Esophagus muscularis mucosa (tissue), 4 donors: Measurements from ENCODE around the gene NNAT.
"Not testable (repeated sequence)": the region's sequence is repeated elsewhere in the genome, so short reads cannot be mapped to it uniquely, and the experiment has no call there.

Experiments used
- CTCF ChIP-seq, 3 experiments: fragments of 200-600 bp in 2 of 3; fragments of 450-650 bp in 1 of 3; sonication (generic) in 2 of 3; IDR thresholded peaks; one replicate each; pipeline ENCODE4 v1.5.1; 2017 to 2019; ENCODE audit warnings: antibody characterized with exemption in 3 of 3, mild to moderate bottlenecking in 2 of 3, moderate library complexity in 1 of 3
- EP300 ChIP-seq: sonication (generic); formaldehyde crosslinking; IDR thresholded peaks from one replicate; pipeline ENCODE4 v1.6.1; 2017; ENCODE audit warnings: antibody characterized with exemption
- POLR2A ChIP-seq: fragments of 450-650 bp; IDR thresholded peaks from one replicate; pipeline ENCODE4 v1.6.1; 2017; ENCODE audit warnings: antibody characterized with exemption, moderate library complexity, mild to moderate bottlenecking, low read depth
- POLR2AphosphoS5 ChIP-seq, 2 donors: sonication (generic); formaldehyde crosslinking; IDR thresholded peaks; one replicate each; pipeline ENCODE4 v1.6.1; 2017; ENCODE audit warnings: antibody characterized with exemption in 2 of 2

GRCh38 chr20:37472435-37472834 lies 48.6 kb upstream of the NNAT start:
- TF ChIP-seq POLR2A; CTCF (IDR thresholded peaks at IDR 0.05); EP300; POLR2AphosphoS5 (IDR thresholded peaks at IDR 0.05): not testable (repeated sequence)
